Retinal pigment epithelial cell (primary cell): ENCODE measurements around the gene B3GNT3.
"Not testable (repeated sequence)": the region's sequence is repeated elsewhere in the genome, so short reads cannot be mapped to it uniquely, and the experiment has no call there.

Experiments used
- DNase-seq: peaks from one replicate; pipeline ENCODE4 v3.0.0-alpha.2; 2010; ENCODE audit warnings: low read depth
- H3K4me3 ChIP-seq: 2 replicates; pipeline ENCODE4 v1.5.1; 2011; ENCODE audit warnings: mild to moderate bottlenecking, low read length, control low read depth, moderate library complexity
- CTCF ChIP-seq: conservative IDR thresholded peaks from 2 replicates; pipeline ENCODE4 v1.5.1; 2011; ENCODE audit warnings: low read depth, low read length, control low read depth, inconsistent platforms

Gene B3GNT3

GRCh38 chr19:17790059-17790780, 4.7 kb upstream of the B3GNT3 start:
- H3K4me3 ChIP-seq = no peak overlapping the region
- no peak for DNase-seq
- no peak for TF ChIP-seq CTCF

- no peak for DNase-seq
- TF ChIP-seq CTCF = no peak
- no peak overlapping the region for H3K4me3 ChIP-seq
Measured at GRCh38 chr19:17794412-17794730, 567 bp upstream of the B3GNT3 start.

- no peak for TF ChIP-seq CTCF
- DNase-seq = no peak
- H3K4me3 ChIP-seq = no peak overlapping the region
Measured at GRCh38 chr19:17795495-17795856, 538 bp downstream of the B3GNT3 start.

- DNase-seq = no peak
- TF ChIP-seq CTCF = no peak
- no peak overlapping the region for H3K4me3 ChIP-seq
Measured at GRCh38 chr19:17796013-17796837, 1.3 kb downstream of the B3GNT3 start.

- no peak overlapping the region for H3K4me3 ChIP-seq
- no peak for DNase-seq
- no peak for TF ChIP-seq CTCF
Measured at GRCh38 chr19:17796838-17797423, 2.0 kb downstream of the B3GNT3 start.

- no peak overlapping the region for H3K4me3 ChIP-seq
Measured at GRCh38 chr19:17797424-17798201, 2.7 kb downstream of the B3GNT3 start.

GRCh38 chr19:17798599-17798998, 3.7 kb downstream of the B3GNT3 start:
- not testable (repeated sequence) for DNase-seq, H3K4me3 ChIP-seq

More at GRCh38 chr19:17797424-17798201, 2.7 kb downstream of the B3GNT3 start:
- DNase-seq = peak; percentile 44
- no peak for TF ChIP-seq CTCF
